Prostate gland (tissue), 2 donors: ENCODE measurements around the gene EGR1. TPM values are rescaled to one million over a fixed set of nuclear protein-coding genes. Genes with fewer than 3 reads are reported as not detected.

Source experiments
- DNase-seq: peaks from one replicate; pipeline ENCODE4 v3.0.0-alpha.2; 2019; ENCODE audit warnings: low spot score
- H3K27ac ChIP-seq, 2 donors: fragments of 200-600 bp; sonication (generic); 2 replicates each; pipeline ENCODE4 v1.5.1; 2017 to 2019
- H3K27me3 ChIP-seq: fragments of 200-600 bp; sonication (generic); replicated peaks from 2 replicates; pipeline ENCODE4 v1.5.1; 2019; ENCODE audit not compliant: insufficient read depth
- H3K36me3 ChIP-seq, 2 donors: fragments of 200-600 bp; sonication (generic); 1 replicate in 1 of 2; 2 replicates in 1 of 2; pipeline versions ENCODE4 v1.5.1 to v1.8.1; 2017 to 2019
- H3K4me1 ChIP-seq: fragments of 200-600 bp; sonication (generic); replicated peaks from 2 replicates; pipeline ENCODE4 v1.5.1; 2019
- H3K4me3 ChIP-seq, 2 donors: fragments of 200-600 bp; sonication (generic); 2 replicates each; pipeline ENCODE4 v1.5.1; 2017 to 2019
- H3K9me3 ChIP-seq: fragments of 200-600 bp; sonication (generic); 2 replicates; pipeline ENCODE4 v1.5.1; 2017
- POLR2A ChIP-seq: fragments of 450-650 bp; IDR thresholded peaks from one replicate; pipeline ENCODE4 v1.6.1; 2016; ENCODE audit warnings: antibody characterized with exemption, mild to moderate bottlenecking
- POLR2AphosphoS5 ChIP-seq: sonication (generic); formaldehyde crosslinking; IDR thresholded peaks from one replicate; pipeline ENCODE4 v1.6.1; 2017; ENCODE audit warnings: antibody characterized with exemption
- WGBS: methylation state at CpG from one replicate; pipeline ENCODE4 v1.1.5; 2018; 5-methylcytosine and 5-hydroxymethylcytosine counted together
- intact Hi-C: fragments of 100-400 bp; cut with DNase I; formaldehyde crosslinking; loops from one replicate; pipeline ENCODE4 v1.14.2; 2022
- total RNA-seq, 2 donors: library from RNA; depleted of rRNA; stranded (reverse); fragments of >200 nt; gene quantifications; one replicate each; pipeline ENCODE4 v1.1.0, GENCODE V29; 2016
- TF ChIP-seq, protein P1 (sequence below), 4 experiments: fragments of 200-600 bp in 2 of 4; fragments of 450-650 bp in 2 of 4; sonication (generic) in 2 of 4; IDR thresholded peaks; 1 replicate in 3 of 4; 2 replicates in 1 of 4; pipeline ENCODE4 v1.5.1; 2016 to 2019; ENCODE audit warnings: antibody characterized with exemption in 4 of 4, mild to moderate bottlenecking in 2 of 4, moderate library complexity in 2 of 4

The EGR1 gene
- total RNA-seq, 2 donors from 2014 or later = 12.2 to 19.5 TPM

GRCh38 chr5:138438003-138438723 is 27.1 kb upstream of the EGR1 start:
- Histone ChIP-seq H3K4me3 (peak overlapping the region; percentile 34 to 39), H3K9me3 (no peaks in the 10 kb centered on the region), H3K27me3 (no peaks in the 10 kb centered on the region), H3K36me3 (peaks cover 0 to 11% of the 10 kb centered on the region in 2 donors), H3K27ac (no peak overlapping the region), H3K4me1 (no peaks in the 10 kb centered on the region)
- no peak for DNase-seq
- no peak for TF ChIP-seq POLR2A
- TF ChIP-seq, protein P1, sequence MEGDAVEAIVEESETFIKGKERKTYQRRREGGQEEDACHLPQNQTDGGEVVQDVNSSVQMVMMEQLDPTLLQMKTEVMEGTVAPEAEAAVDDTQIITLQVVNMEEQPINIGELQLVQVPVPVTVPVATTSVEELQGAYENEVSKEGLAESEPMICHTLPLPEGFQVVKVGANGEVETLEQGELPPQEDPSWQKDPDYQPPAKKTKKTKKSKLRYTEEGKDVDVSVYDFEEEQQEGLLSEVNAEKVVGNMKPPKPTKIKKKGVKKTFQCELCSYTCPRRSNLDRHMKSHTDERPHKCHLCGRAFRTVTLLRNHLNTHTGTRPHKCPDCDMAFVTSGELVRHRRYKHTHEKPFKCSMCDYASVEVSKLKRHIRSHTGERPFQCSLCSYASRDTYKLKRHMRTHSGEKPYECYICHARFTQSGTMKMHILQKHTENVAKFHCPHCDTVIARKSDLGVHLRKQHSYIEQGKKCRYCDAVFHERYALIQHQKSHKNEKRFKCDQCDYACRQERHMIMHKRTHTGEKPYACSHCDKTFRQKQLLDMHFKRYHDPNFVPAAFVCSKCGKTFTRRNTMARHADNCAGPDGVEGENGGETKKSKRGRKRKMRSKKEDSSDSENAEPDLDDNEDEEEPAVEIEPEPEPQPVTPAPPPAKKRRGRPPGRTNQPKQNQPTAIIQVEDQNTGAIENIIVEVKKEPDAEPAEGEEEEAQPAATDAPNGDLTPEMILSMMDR (IDR thresholded peaks at IDR 0.05) = no peak
- no peak for TF ChIP-seq POLR2AphosphoS5
- 76% methylated on average over 11 of the region's 11 CpGs for WGBS
- intact Hi-C loops = no loop called here

GRCh38 chr5:138438724-138439476 is 26.4 kb upstream of the EGR1 start, which contains the start of gene REEP2:
Gene REEP2 (plus strand): TSS chr5:138439057. CDS start chr5:138439209, 152 bp downstream.
- no peaks in the 10 kb centered on the region for H3K9me3 ChIP-seq
- WGBS = 1% methylated on average over 29 of the region's 65 CpGs
- peaks cover 0 to 11% of the 10 kb centered on the region in 2 donors for H3K36me3 ChIP-seq
- H3K27ac ChIP-seq = no peak within 1 kb of the TSS
- no peak for TF ChIP-seq POLR2AphosphoS5
- TF ChIP-seq, protein P1 (IDR thresholded peaks at IDR 0.05) = peak in 1 of 4 experiments; percentile 11
- H3K4me3 ChIP-seq = peak within 1 kb of the TSS; percentile 34 to 39
- no peak for DNase-seq
- no peaks in the 10 kb centered on the region for H3K4me1 ChIP-seq
- no peaks in the 10 kb centered on the region for H3K27me3 ChIP-seq
- intact Hi-C loops = no loop called here

GRCh38 chr5:138439477-138440158 is 25.7 kb upstream of the EGR1 start:
- DNase-seq = no peak
- intact Hi-C loops = no loop called here
- Histone ChIP-seq H3K36me3 (peaks cover 0 to 11% of the 10 kb centered on the region in 2 donors), H3K4me1 (no peaks in the 10 kb centered on the region), H3K9me3 (no peaks in the 10 kb centered on the region), H3K4me3 (peak overlapping the region; percentile 34 to 39), H3K27me3 (no peaks in the 10 kb centered on the region), H3K27ac (no peak overlapping the region)
- WGBS = 15% methylated on average over 20 of the region's 20 CpGs
- TF ChIP-seq, protein P1 (IDR thresholded peaks at IDR 0.05) = no peak
- TF ChIP-seq POLR2A (no peak), POLR2AphosphoS5 (no peak)

GRCh38 chr5:138440159-138441073 is 24.9 kb upstream of the EGR1 start:
- Histone ChIP-seq H3K4me1 (no peaks in the 10 kb centered on the region), H3K27me3 (no peaks in the 10 kb centered on the region), H3K4me3 (no peak overlapping the region), H3K36me3 (peaks cover 0 to 11% of the 10 kb centered on the region in 2 donors), H3K9me3 (no peaks in the 10 kb centered on the region), H3K27ac (no peak overlapping the region)
- intact Hi-C loops = no loop called here
- 64% methylated on average over 17 of the region's 17 CpGs for WGBS
- TF ChIP-seq POLR2AphosphoS5 = no peak
- no peak for TF ChIP-seq POLR2A
- TF ChIP-seq, protein P1 (IDR thresholded peaks at IDR 0.05) = no peak
- no peak for DNase-seq
